SKM-1 treated with dmso at 0.1 percent for 144 hours (cell line): ENCODE results near the gene RPE.

Source experiments
- DNase-seq: peaks from one replicate; lab custom pipeline; 2025; ENCODE audit not compliant: unreplicated experiment; lab: John Stamatoyannopoulos, UW

RPE gene

GRCh38 chr2:210002158-210003157, at the start of gene RPE:
RPE (plus strand) TSS chr2:210002638; CDS start chr2:210002662, 24 bp downstream.
- DNase-seq: peak; percentile 92

- no peak for DNase-seq
These were observed 46.2 kb upstream of the RPE start for GRCh38 chr2:209956271-209956670.

- DNase-seq: no peak
These were observed 44.4 kb upstream of the RPE start for GRCh38 chr2:209958016-209958415.

- no peak for DNase-seq
These were observed 42.4 kb upstream of the RPE start for GRCh38 chr2:209960045-209960444.

GRCh38 chr2:209960676-209961630, 41.5 kb upstream of the RPE start:
- peak; percentile 75 for DNase-seq

GRCh38 chr2:209965723-209966122, 36.7 kb upstream of the RPE start:
- DNase-seq: no peak

- DNase-seq: no peak
These were observed 32.7 kb upstream of the RPE start for GRCh38 chr2:209969692-209970091.

- DNase-seq: no peak
These were observed 32.2 kb upstream of the RPE start for GRCh38 chr2:209970271-209970670.

- DNase-seq: no peak
These were observed 31.7 kb upstream of the RPE start for GRCh38 chr2:209970711-209971110.

GRCh38 chr2:209973328-209973727, 29.1 kb upstream of the RPE start:
- no peak for DNase-seq

- DNase-seq: no peak
These were observed 27.9 kb upstream of the RPE start for GRCh38 chr2:209974576-209974975.

- DNase-seq: no peak
These were observed 25.6 kb upstream of the RPE start for GRCh38 chr2:209976698-209977385.

- DNase-seq: peak; percentile 39
These were observed 24.8 kb upstream of the RPE start for GRCh38 chr2:209977386-209978239.

- DNase-seq: no peak
These were observed 18.1 kb upstream of the RPE start for GRCh38 chr2:209984291-209984690.

- DNase-seq: peak; percentile 92
These were observed 16.6 kb upstream of the RPE start for GRCh38 chr2:209985874-209986273.

GRCh38 chr2:209986415-209986814, 16.0 kb upstream of the RPE start:
- peak; percentile 30 for DNase-seq

GRCh38 chr2:209988010-209988409, 14.4 kb upstream of the RPE start:
- DNase-seq: no peak

GRCh38 chr2:209990838-209991237, 11.6 kb upstream of the RPE start:
- no peak for DNase-seq

GRCh38 chr2:209993968-209994367, 8.5 kb upstream of the RPE start:
- no peak for DNase-seq

GRCh38 chr2:209998596-209998995, 3.8 kb upstream of the RPE start:
- no peak for DNase-seq
